ENCODE results near the gene ZNF324B.
"Not testable (repeated sequence)": the region's sequence is repeated elsewhere in the genome, so short reads cannot be mapped to it uniquely, and the experiment has no call there.

ZNF324B gene

GRCh38 chr19:58440556-58440955 is 10.9 kb upstream of the ZNF324B start:
- no peak for DNase-seq (ENCODE audit: low spot score)
- TF ChIP-seq CTCF (IDR thresholded peaks at IDR 0.05; ENCODE audit: extremely low read depth, missing control alignments) = no peak

- not testable (repeated sequence) for DNase-seq (ENCODE audit: low spot score)
Measured at GRCh38 chr19:58442986-58443385, 8.4 kb upstream of the ZNF324B start.

- not testable (repeated sequence) for DNase-seq (ENCODE audit: low spot score)
Measured at GRCh38 chr19:58448860-58449259, 2.6 kb upstream of the ZNF324B start.

GRCh38 chr19:58449980-58450379 is 1.4 kb upstream of the ZNF324B start:
- not testable (repeated sequence) for DNase-seq (ENCODE audit: low spot score)

- DNase-seq (ENCODE audit: low spot score) = no peak
Measured at GRCh38 chr19:58450856-58451357, 515 bp upstream of the ZNF324B start.

GRCh38 chr19:58453743-58454142 is 2.3 kb downstream of the ZNF324B start:
- no peak for DNase-seq (ENCODE audit: low spot score)
- TF ChIP-seq CTCF (IDR thresholded peaks at IDR 0.05; ENCODE audit: extremely low read depth, missing control alignments) = no peak

More at GRCh38 chr19:58450856-58451357, 515 bp upstream of the ZNF324B start:
- no peak for TF ChIP-seq CTCF (IDR thresholded peaks at IDR 0.05; ENCODE audit: extremely low read depth, missing control alignments)

GRCh38 chr19:58455306-58455705 is 3.9 kb downstream of the ZNF324B start:
- DNase-seq (ENCODE audit: low spot score) = no peak
- no peak for TF ChIP-seq CTCF (IDR thresholded peaks at IDR 0.05; ENCODE audit: extremely low read depth, missing control alignments)

GRCh38 chr19:58456111-58456510 is 4.7 kb downstream of the ZNF324B start:
- no peak for TF ChIP-seq CTCF (IDR thresholded peaks at IDR 0.05; ENCODE audit: extremely low read depth, missing control alignments)
- no peak for DNase-seq (ENCODE audit: low spot score)

- TF ChIP-seq CTCF (IDR thresholded peaks at IDR 0.05; ENCODE audit: extremely low read depth, missing control alignments) = no peak
- DNase-seq (ENCODE audit: low spot score) = no peak
Measured at GRCh38 chr19:58460039-58460438, 8.6 kb downstream of the ZNF324B start.

Measured in GM20000 (cell line).